HCT116 (cell line): ENCODE data around the gene GUCA2B. TPM values are rescaled to one million over a fixed set of nuclear protein-coding genes. Genes with fewer than 3 reads are reported as not detected.

Experiments
- ATAC-seq: fragments of 200-7000 bp; cut with Tn5 transposase; 2 replicates; pipeline ENCODE4 v1.9.1; 2020; ENCODE audit warnings: mild to moderate bottlenecking, moderate library complexity
- BruUV-seq: library from RNA; stranded (reverse); fragments of 400-500 nt; replicated peaks from 2 replicates; lab custom pipeline; 2021; lab: Mats Ljungman, UMichigan
- CTCF ChIA-PET: fragments of 300-600 bp; sonication (Branson Sonifier 250); formaldehyde crosslinking; loops from one replicate; lab custom pipeline; 2021; ENCODE audit warnings: antibody characterized with exemption; lab: Charles Lee
- POLR2A ChIA-PET: fragments of 300-600, 350-600 bp; sonication (Branson Sonifier 250); formaldehyde crosslinking; loops from one replicate; lab custom pipeline; 2021; ENCODE audit warnings: antibody characterized with exemption; lab: Charles Lee
- RAD21 ChIA-PET, 2 experiments: fragments of 300-600 bp; sonication (Branson Sonifier 250); formaldehyde crosslinking; loops; one replicate each; lab custom pipeline; 2023; ENCODE audit warnings: low total read pairs in 2 of 2; ENCODE audit not compliant: uncharacterized antibody in 2 of 2, unreplicated experiment in 2 of 2, low non-redundant PET in 1 of 2; lab: Charles Lee
- DNase-seq: peaks from one replicate; pipeline ENCODE4 v3.0.0-alpha.2; 2010; ENCODE audit warnings: low read depth, low spot score
- H2AFZ ChIP-seq: fragments of 200-600 bp; shearing (Covaris generic), sonication (generic); 2 replicates; pipeline ENCODE4 v1.6.1; 2017; ENCODE audit warnings: low read depth, mixed run types, mixed read lengths, antibody characterized with exemption, low read length; ENCODE audit not compliant: poor library complexity, severe bottlenecking
- H3K27ac ChIP-seq: 2 replicates; pipeline ENCODE4 v1.5.1; 2012; ENCODE audit warnings: low read depth, low read length
- H3K27me3 ChIP-seq: fragments of 200-600 bp; sonication (generic); 2 replicates; pipeline ENCODE4 v1.6.1; 2016; ENCODE audit warnings: mixed run types, low read length, mixed read lengths; ENCODE audit not compliant: insufficient read depth
- H3K36me3 ChIP-seq, 2 experiments: fragments of 200-500 bp in 1 of 2; fragments of 200-600 bp in 1 of 2; sonication (Bioruptor generic) in 1 of 2; sonication (generic) in 1 of 2; 2 replicates each; pipeline versions ENCODE4 v1.5.1 to v1.6.1; 2014 to 2016; ENCODE audit warnings: low read length in 2 of 2, inconsistent platforms in 1 of 2, mixed read lengths in 1 of 2, mixed run types in 1 of 2; ENCODE audit not compliant: insufficient read depth in 2 of 2, control insufficient read depth in 1 of 2
- H3K4me1 ChIP-seq, 2 experiments: fragments of 200-600 bp in 1 of 2; sonication (generic) in 1 of 2; 2 replicates each; pipeline versions ENCODE4 v1.5.1 to v1.6.1; 2012 to 2017; ENCODE audit warnings: low read length in 2 of 2, inconsistent platforms in 1 of 2, mild to moderate bottlenecking in 1 of 2, mixed read lengths in 1 of 2, mixed run types in 1 of 2, moderate library complexity in 1 of 2; ENCODE audit not compliant: insufficient read depth in 2 of 2, control insufficient read depth in 1 of 2
- H3K4me2 ChIP-seq: fragments of 200-600 bp; sonication (generic); 2 replicates; pipeline ENCODE4 v1.6.1; 2017; ENCODE audit warnings: mixed run types, low read length, mixed read lengths
- H3K4me3 ChIP-seq, 2 experiments: fragments of 200-600 bp in 1 of 2; sonication (generic) in 1 of 2; replicated peaks in 1 of 2; 2 replicates each; pipeline ENCODE4 v1.5.1; 2011 to 2016; ENCODE audit warnings: low read length in 2 of 2, control low read depth in 1 of 2, low read depth in 1 of 2, mild to moderate bottlenecking in 1 of 2, mixed read lengths in 1 of 2, mixed run types in 1 of 2
- H3K79me2 ChIP-seq: fragments of 200-600 bp; sonication (generic); 2 replicates; pipeline ENCODE4 v1.6.1; 2017; ENCODE audit warnings: mild to moderate bottlenecking, mixed run types, low read length, moderate library complexity, mixed read lengths; ENCODE audit not compliant: insufficient read depth
- H3K9ac ChIP-seq: fragments of 200-600 bp; sonication (generic); 2 replicates; pipeline ENCODE4 v1.6.1; 2016; ENCODE audit warnings: low read length, mixed read lengths
- H3K9me2 ChIP-seq: fragments of 200-600 bp; sonication (generic), shearing (Covaris generic); 2 replicates; pipeline ENCODE4 v1.6.1; 2017; ENCODE audit warnings: mixed run types, mild to moderate bottlenecking, moderate library complexity; ENCODE audit not compliant: insufficient read depth
- H3K9me3 ChIP-seq, 2 experiments: fragments of 200-500 bp in 1 of 2; fragments of 200-600 bp in 1 of 2; sonication (Bioruptor generic) in 1 of 2; sonication (generic) in 1 of 2; 2 replicates each; pipeline ENCODE4 v1.6.1; 2014 to 2017; ENCODE audit warnings: low read length in 2 of 2, mixed read lengths in 2 of 2, inconsistent platforms in 1 of 2, low read depth in 1 of 2, mild to moderate bottlenecking in 1 of 2, mixed run types in 1 of 2, moderate library complexity in 1 of 2; ENCODE audit not compliant: control insufficient read depth in 1 of 2, insufficient read depth in 1 of 2
- H4K20me1 ChIP-seq: fragments of 200-600 bp; sonication (generic), shearing (Covaris generic); 2 replicates; pipeline ENCODE4 v1.6.1; 2017; ENCODE audit warnings: mixed run types, mild to moderate bottlenecking, moderate library complexity; ENCODE audit not compliant: insufficient read depth
- CEBPB ChIP-seq: IDR thresholded peaks from 2 replicates; pipeline ENCODE4 v1.6.1; 2012; ENCODE audit warnings: low read depth
- EGR1 ChIP-seq: IDR thresholded peaks from 2 replicates; pipeline ENCODE4 v1.6.1; 2012; ENCODE audit warnings: low read depth
- ELF1 ChIP-seq: IDR thresholded peaks from 2 replicates; pipeline ENCODE4 v1.6.1; 2012; ENCODE audit warnings: low read depth, borderline replicate concordance
- EZH2phosphoT487 ChIP-seq: fragments of 200-600 bp; IDR thresholded peaks from 2 replicates; pipeline ENCODE4 v1.6.1; 2018; ENCODE audit warnings: antibody characterized with exemption, borderline replicate concordance
- POLR2A ChIP-seq: IDR thresholded peaks from 2 replicates; pipeline ENCODE4 v1.7.0; 2011; ENCODE audit warnings: borderline replicate concordance; ENCODE audit not compliant: insufficient read depth, insufficient read length; ENCODE audit errors: extremely low read depth
- SP1 ChIP-seq: IDR thresholded peaks from 2 replicates; pipeline ENCODE4 v1.6.1; 2012; ENCODE audit warnings: low read depth
- SRF ChIP-seq: IDR thresholded peaks from 2 replicates; pipeline ENCODE4 v1.6.1; 2012; ENCODE audit warnings: low read depth
- YY1 ChIP-seq: IDR thresholded peaks from 2 replicates; pipeline ENCODE4 v1.6.1; 2011; ENCODE audit warnings: low read length, low read depth, moderate library complexity, mild to moderate bottlenecking; ENCODE audit not compliant: insufficient replicate concordance; ENCODE audit errors: extremely low read depth
- intact Hi-C: fragments of 100-400 bp; cut with micrococcal nuclease; formaldehyde crosslinking; loops from 2 replicates; pipeline ENCODE4 v1.10.0; 2022
- total RNA-seq: library from RNA; stranded (reverse); gene quantifications from one replicate; pipeline ENCODE4 v1.2.1, GENCODE V29; 2021; ENCODE audit not compliant: unreplicated experiment
- TF ChIP-seq, protein P1 (sequence below), 3 experiments: fragments of 200-600 bp in 1 of 3; sonication (generic) in 1 of 3; IDR thresholded peaks in 2 of 3; conservative IDR thresholded peaks in 1 of 3; 2 replicates each; pipeline ENCODE4 v1.5.1; 2012 to 2017; ENCODE audit warnings: low read depth in 2 of 3, low read length in 2 of 3, antibody characterized with exemption in 1 of 3, borderline replicate concordance in 1 of 3, control low read depth in 1 of 3, mild to moderate bottlenecking in 1 of 3, mixed read lengths in 1 of 3, mixed run types in 1 of 3, moderate library complexity in 1 of 3; ENCODE audit not compliant: insufficient read depth in 1 of 3

The GUCA2B gene
- total RNA-seq, 1 experiment from 2014 or later: not detected

- intact Hi-C loops: no loop called here
Measured at GRCh38 chr1:42163536-42164503, 10.6 kb downstream of the GUCA2B start.

More at GRCh38 chr1:42163536-42164503, 10.6 kb downstream of the GUCA2B start:
- H3K36me3 ChIP-seq: no peaks in the 10 kb centered on the region
- H3K9me2 ChIP-seq: no peaks in the 10 kb centered on the region
- H2AFZ ChIP-seq: no peak overlapping the region
- no peaks in the 10 kb centered on the region for H3K27me3 ChIP-seq
- ChIA-PET CTCF (interaction anchor here (0.6 to 2.0 kb wide), 3 partner anchors 8 to 215 kb away, joined by 3 to 9 read pairs (median 4); no protein-coding TSS in a partner anchor), POLR2A (no interaction called here), RAD21 (no interaction called here)
- no TSS peak for BruUV-seq
- no peaks in the 10 kb centered on the region for H3K79me2 ChIP-seq
- ATAC-seq: no peak
- H3K27ac ChIP-seq: no peak overlapping the region
- H4K20me1 ChIP-seq: no peaks in the 10 kb centered on the region
- H3K4me1 ChIP-seq: peaks cover 19 to 32% of the 10 kb centered on the region in 2 experiments
- TF ChIP-seq YY1 (no peak), EGR1 (no peak), SP1 (no peak), ELF1 (no peak), CEBPB (no peak), SRF (no peak), POLR2A (no peak), EZH2phosphoT487 (no peak)
- TF ChIP-seq, protein P1, sequence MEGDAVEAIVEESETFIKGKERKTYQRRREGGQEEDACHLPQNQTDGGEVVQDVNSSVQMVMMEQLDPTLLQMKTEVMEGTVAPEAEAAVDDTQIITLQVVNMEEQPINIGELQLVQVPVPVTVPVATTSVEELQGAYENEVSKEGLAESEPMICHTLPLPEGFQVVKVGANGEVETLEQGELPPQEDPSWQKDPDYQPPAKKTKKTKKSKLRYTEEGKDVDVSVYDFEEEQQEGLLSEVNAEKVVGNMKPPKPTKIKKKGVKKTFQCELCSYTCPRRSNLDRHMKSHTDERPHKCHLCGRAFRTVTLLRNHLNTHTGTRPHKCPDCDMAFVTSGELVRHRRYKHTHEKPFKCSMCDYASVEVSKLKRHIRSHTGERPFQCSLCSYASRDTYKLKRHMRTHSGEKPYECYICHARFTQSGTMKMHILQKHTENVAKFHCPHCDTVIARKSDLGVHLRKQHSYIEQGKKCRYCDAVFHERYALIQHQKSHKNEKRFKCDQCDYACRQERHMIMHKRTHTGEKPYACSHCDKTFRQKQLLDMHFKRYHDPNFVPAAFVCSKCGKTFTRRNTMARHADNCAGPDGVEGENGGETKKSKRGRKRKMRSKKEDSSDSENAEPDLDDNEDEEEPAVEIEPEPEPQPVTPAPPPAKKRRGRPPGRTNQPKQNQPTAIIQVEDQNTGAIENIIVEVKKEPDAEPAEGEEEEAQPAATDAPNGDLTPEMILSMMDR (IDR thresholded peaks at IDR 0.05 in 2 of 3, conservative IDR thresholded peaks at IDR 0.05 in 1 of 3; ENCODE audit: borderline replicate concordance in 1 of 3, insufficient read depth in 1 of 3, low read depth in 2 of 3, low read length in 2 of 3): no peak
- no peak for DNase-seq
- H3K4me3 ChIP-seq: no peak overlapping the region
- H3K4me2 ChIP-seq: no peak overlapping the region
- H3K9me3 ChIP-seq: no peaks in the 10 kb centered on the region
- H3K9ac ChIP-seq: no peak overlapping the region
